ENCODE results near the gene FBLL1. TPM values are rescaled to one million over a fixed set of nuclear protein-coding genes. Genes with fewer than 3 reads are reported as not detected.

Gene FBLL1
- total and polyA plus RNA-seq, 9 of the 15 experiments (the other 6 are each of a cell fraction or from before 2014, with no cell fraction given), result not detected

DNA sequence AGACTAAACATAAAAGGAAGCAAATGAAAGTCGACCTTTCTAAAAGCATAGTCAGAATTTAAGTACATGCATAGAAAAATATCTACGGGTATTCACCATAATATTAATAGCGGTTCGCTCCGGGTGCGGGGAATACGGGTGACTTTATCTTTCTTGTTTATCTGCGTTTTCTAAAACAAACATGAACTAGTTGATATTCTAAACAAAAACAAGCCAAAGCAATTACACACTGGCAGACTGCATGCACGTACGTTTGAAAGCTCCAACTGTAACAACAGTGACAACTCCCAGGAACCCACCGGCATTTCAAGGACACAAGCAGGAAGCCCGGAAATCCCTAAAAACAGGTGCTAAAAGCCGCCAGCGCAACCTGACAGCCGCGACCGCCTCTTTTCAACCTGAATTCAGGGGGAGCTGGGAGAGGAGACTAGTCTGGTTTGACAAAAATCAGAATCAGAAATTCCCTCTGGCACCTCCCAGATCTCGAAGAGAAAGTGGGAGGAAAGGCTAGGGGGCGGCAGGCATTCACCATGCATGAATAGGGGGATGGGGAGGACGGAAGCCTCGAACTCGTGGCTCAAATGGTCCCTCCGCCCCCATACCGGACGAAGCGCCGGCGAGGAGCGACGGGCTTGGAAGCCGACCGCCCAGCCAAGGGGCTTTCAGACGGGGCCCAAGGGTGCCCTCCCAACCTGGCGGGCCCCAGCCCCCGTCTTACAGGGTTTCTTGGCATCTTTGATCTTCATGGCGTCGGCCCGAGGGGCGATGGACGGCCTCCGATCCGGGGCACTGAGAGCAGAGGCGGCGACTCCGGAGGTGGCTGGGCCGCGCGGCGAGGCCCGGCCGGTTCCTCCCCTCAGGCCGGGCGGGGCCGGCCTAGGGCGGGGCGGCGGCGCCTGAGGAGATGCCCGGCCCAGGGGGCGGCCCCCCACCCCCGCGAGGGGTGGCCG, 49.7 kb downstream of the FBLL1 start, which contains the start of gene PANK3 (continued):
- TF ChIP-seq ZNF384 (IDR thresholded peaks at IDR 0.05; ENCODE audit: low read depth, low read length), result no peak
- peak; percentile 23; the same call in 1 of the 2 replicates for TF ChIP-seq FOXJ2 (tag; IDR thresholded peaks at IDR 0.05)
- TF ChIP-seq RBM34 (IDR thresholded peaks at IDR 0.05; ENCODE audit: borderline replicate concordance, insufficient read depth, low read length), result no peak
- no peak for TF ChIP-seq TEAD2 (tag; IDR thresholded peaks at IDR 0.05)
- TF ChIP-seq CCNT2 (IDR thresholded peaks at IDR 0.05; ENCODE audit: borderline replicate concordance, extremely low read depth, insufficient read length, low read depth, low read length), result peak; percentile 71
- peak in 1 of 2 experiments; percentile 61; a peak in 2 of 4 replicates for TF ChIP-seq MAZ (CRISPR knock-in tag; conservative IDR thresholded peaks at IDR 0.05 in 1 of 2, IDR thresholded peaks at IDR 0.05 in 1 of 2)
- TF ChIP-seq NFE2L1 (tag; IDR thresholded peaks at IDR 0.05; ENCODE audit: borderline replicate concordance, low read depth), result no peak
- TF ChIP-seq FOS (IDR thresholded peaks at IDR 0.05; ENCODE audit: extremely low read depth, insufficient read length), result no peak
- no peak for TF ChIP-seq SMAD2 (IDR thresholded peaks at IDR 0.05; ENCODE audit: low read depth, low read length)
- TF ChIP-seq HDAC8 (tag; IDR thresholded peaks at IDR 0.05), result peak; percentile 62; the same call in 1 of the 2 replicates
- no peak for TF ChIP-seq ZNF184 (CRISPR knock-in tag; IDR thresholded peaks at IDR 0.05)
- TF ChIP-seq POLR2AphosphoS2 (IDR thresholded peaks at IDR 0.05; ENCODE audit: low read length), result no peak
- no peak for TF ChIP-seq PKNOX1 (IDR thresholded peaks at IDR 0.05)
- no peak for TF ChIP-seq ZNF282 (CRISPR knock-in tag; IDR thresholded peaks at IDR 0.05)
- TF ChIP-seq SNAPC5 (CRISPR knock-in tag; IDR thresholded peaks at IDR 0.05), result no peak
- no peak for TF ChIP-seq ZNF408 (CRISPR knock-in tag; IDR thresholded peaks at IDR 0.05; ENCODE audit: low read depth)
- no peak for TF ChIP-seq NCOA2 (IDR thresholded peaks at IDR 0.05; ENCODE audit: partially characterized antibody in 2 of 2)
- TF ChIP-seq RUNX1 (IDR thresholded peaks at IDR 0.05; ENCODE audit: low read depth), result no peak
- TF ChIP-seq TRIM24 (IDR thresholded peaks at IDR 0.05), result peak in 1 of 2 experiments; percentile 22; a peak in 1 of 4 replicates
- TF ChIP-seq, protein P1, sequence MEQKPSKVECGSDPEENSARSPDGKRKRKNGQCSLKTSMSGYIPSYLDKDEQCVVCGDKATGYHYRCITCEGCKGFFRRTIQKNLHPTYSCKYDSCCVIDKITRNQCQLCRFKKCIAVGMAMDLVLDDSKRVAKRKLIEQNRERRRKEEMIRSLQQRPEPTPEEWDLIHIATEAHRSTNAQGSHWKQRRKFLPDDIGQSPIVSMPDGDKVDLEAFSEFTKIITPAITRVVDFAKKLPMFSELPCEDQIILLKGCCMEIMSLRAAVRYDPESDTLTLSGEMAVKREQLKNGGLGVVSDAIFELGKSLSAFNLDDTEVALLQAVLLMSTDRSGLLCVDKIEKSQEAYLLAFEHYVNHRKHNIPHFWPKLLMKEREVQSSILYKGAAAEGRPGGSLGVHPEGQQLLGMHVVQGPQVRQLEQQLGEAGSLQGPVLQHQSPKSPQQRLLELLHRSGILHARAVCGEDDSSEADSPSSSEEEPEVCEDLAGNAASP (IDR thresholded peaks at IDR 0.05), result no peak
- no peak for TF ChIP-seq NCOA1 (IDR thresholded peaks at IDR 0.05; ENCODE audit: low read depth)
- TF ChIP-seq CGGBP1 (CRISPR knock-in tag; IDR thresholded peaks at IDR 0.05), result no peak
- no peak for TF ChIP-seq PHF21A (IDR thresholded peaks at IDR 0.05; ENCODE audit: borderline replicate concordance, low read depth)
- TF ChIP-seq HMG20A (CRISPR knock-in tag; conservative IDR thresholded peaks at IDR 0.05), result no peak
- TF ChIP-seq ZNF584 (CRISPR knock-in tag; IDR thresholded peaks at IDR 0.05; ENCODE audit: low read depth), result no peak
- 0 out of 4 replicates have a peak, but pooled peaks have one; percentile 23 to 34 for TF ChIP-seq FOXK2 (conservative IDR thresholded peaks at IDR 0.05 in 1 of 2, IDR thresholded peaks at IDR 0.05 in 1 of 2; ENCODE audit: low read depth in 2 of 2)
- TF ChIP-seq TRIM28 (IDR thresholded peaks at IDR 0.05), result no peak

Measured in K562 (cell line).